ENCODE data around the gene FBF1. TPM values are rescaled to one million over a fixed set of nuclear protein-coding genes. Genes with fewer than 3 reads are reported as not detected.

The FBF1 gene
- total RNA-seq, 1 experiment from 2014 or later = 8.3 TPM

- H3K9me3 ChIP-seq (ENCODE audit: control insufficient read depth, low read depth, low read length) = no peaks in the 10 kb centered on the region
- no peak overlapping the region for H2BK120ac ChIP-seq (ENCODE audit: low read depth, low read length, poor library complexity, severe bottlenecking)
- no peak overlapping the region for H2BK15ac ChIP-seq (ENCODE audit: low read depth, low read length)
- H3T11ph ChIP-seq (ENCODE audit: low read length) = no peak overlapping the region
- no peaks in the 10 kb centered on the region for H3K79me2 ChIP-seq (ENCODE audit: insufficient read depth, low read length)
- no peak overlapping the region for H3K23ac ChIP-seq (ENCODE audit: insufficient read length, low read depth, low read length)
- H2BK12ac ChIP-seq (ENCODE audit: insufficient read length, low read depth, low read length) = no peak overlapping the region
- no peak overlapping the region for H3K18ac ChIP-seq (ENCODE audit: insufficient read length, low read depth, low read length)
- H4K91ac ChIP-seq (ENCODE audit: insufficient read length, low read depth, low read length) = no peak overlapping the region
- no peak overlapping the region for H3K4me2 ChIP-seq (ENCODE audit: insufficient read depth, insufficient read length, low read length)
- no peaks in the 10 kb centered on the region for H3K79me1 ChIP-seq (ENCODE audit: insufficient read depth, low read depth, low read length, poor library complexity, severe bottlenecking)
- Mint-ChIP-seq H3K36me3 (ENCODE audit: insufficient read depth in 1 of 3, low read depth in 3 of 3) (peaks cover 2 to 29% (median 11%) of the 10 kb centered on the region in 3 experiments; a peak in 5 of 7 replicates), H3K27me3 (ENCODE audit: low read depth) (no peaks in the 10 kb centered on the region), H3K27ac (no peak overlapping the region), H3K4me3 (no peak overlapping the region), H3K4me1 (no peaks in the 10 kb centered on the region), H3K9me3 (no peaks in the 10 kb centered on the region)
- no peaks in the 10 kb centered on the region for H4K20me1 ChIP-seq (ENCODE audit: control insufficient read depth, insufficient read depth, insufficient read length)
- WGBS (ENCODE audit: extremely low coverage, insufficient read length, low lambda C conversion rate) = no CpG with 5 or more reads among the region's 19 CpGs
- no peak overlapping the region for H3K4ac ChIP-seq (ENCODE audit: low read depth, low read length)
- no peak overlapping the region for H2AK5ac ChIP-seq (ENCODE audit: insufficient read length, low read length)
- no peaks in the 10 kb centered on the region for H3K23me2 ChIP-seq (ENCODE audit: insufficient read length, low read depth, low read length, poor library complexity, severe bottlenecking)
- H3K14ac ChIP-seq (ENCODE audit: insufficient read depth, low read length) = no peak overlapping the region
- TF ChIP-seq, protein P1, sequence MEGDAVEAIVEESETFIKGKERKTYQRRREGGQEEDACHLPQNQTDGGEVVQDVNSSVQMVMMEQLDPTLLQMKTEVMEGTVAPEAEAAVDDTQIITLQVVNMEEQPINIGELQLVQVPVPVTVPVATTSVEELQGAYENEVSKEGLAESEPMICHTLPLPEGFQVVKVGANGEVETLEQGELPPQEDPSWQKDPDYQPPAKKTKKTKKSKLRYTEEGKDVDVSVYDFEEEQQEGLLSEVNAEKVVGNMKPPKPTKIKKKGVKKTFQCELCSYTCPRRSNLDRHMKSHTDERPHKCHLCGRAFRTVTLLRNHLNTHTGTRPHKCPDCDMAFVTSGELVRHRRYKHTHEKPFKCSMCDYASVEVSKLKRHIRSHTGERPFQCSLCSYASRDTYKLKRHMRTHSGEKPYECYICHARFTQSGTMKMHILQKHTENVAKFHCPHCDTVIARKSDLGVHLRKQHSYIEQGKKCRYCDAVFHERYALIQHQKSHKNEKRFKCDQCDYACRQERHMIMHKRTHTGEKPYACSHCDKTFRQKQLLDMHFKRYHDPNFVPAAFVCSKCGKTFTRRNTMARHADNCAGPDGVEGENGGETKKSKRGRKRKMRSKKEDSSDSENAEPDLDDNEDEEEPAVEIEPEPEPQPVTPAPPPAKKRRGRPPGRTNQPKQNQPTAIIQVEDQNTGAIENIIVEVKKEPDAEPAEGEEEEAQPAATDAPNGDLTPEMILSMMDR (conservative IDR thresholded peaks at IDR 0.05) = no peak
- no peak overlapping the region for H3K9ac ChIP-seq (ENCODE audit: extremely low read depth, insufficient read length, low read length)
- H2BK20ac ChIP-seq (ENCODE audit: low read depth, low read length, poor library complexity, severe bottlenecking) = no peak overlapping the region
- no peaks in the 10 kb centered on the region for H3K27me3 ChIP-seq (ENCODE audit: insufficient read depth, low read length)
- DNase-seq = no peak
- no peak overlapping the region for H2AFZ ChIP-seq (ENCODE audit: low read length)
- H3K56ac ChIP-seq (ENCODE audit: insufficient read length, low read depth, low read length) = no peak overlapping the region
- no peak overlapping the region for H2BK5ac ChIP-seq (ENCODE audit: insufficient read length, low read length)
- H4K8ac ChIP-seq (replicated peaks; ENCODE audit: insufficient read length, low read depth, low read length) = no peak overlapping the region
- H3K4me1 ChIP-seq (ENCODE audit: insufficient read depth, low read length) = no peaks in the 10 kb centered on the region
- H3K27ac ChIP-seq (ENCODE audit: insufficient read length, low read depth, low read length) = no peak overlapping the region
- H4K5ac ChIP-seq (ENCODE audit: insufficient read length, low read depth, low read length) = no peak overlapping the region
Observed at GRCh38 chr17:75922963-75923874, 17.6 kb downstream of the FBF1 start.

Data from H9 (cell line).